ENCODE measurements around the gene CACNA2D3.
A peak's percentile ranks its signal among the peaks of the same experiment; 100 is the strongest.
"Not testable (repeated sequence)": the region's sequence is repeated elsewhere in the genome, so short reads cannot be mapped to it uniquely, and the experiment has no call there.

CACNA2D3 gene

DNA sequence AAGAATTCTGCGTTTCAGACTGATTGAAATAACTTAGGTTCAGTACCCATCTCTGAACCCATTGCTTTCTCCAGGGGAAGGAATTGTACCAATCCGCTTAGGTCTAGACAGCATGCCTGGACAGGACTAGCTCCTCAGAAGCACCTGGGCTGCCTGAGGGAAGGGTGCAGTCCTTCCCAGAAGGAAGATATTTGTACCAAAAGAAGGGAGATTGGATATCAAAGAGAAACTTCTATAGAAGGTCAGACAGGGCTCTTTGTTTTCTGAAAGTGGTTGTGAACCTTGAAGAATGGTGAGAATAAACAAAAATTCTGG lies 939.3 kb downstream of the CACNA2D3 start:
- DNase-seq: no peak

DNA sequence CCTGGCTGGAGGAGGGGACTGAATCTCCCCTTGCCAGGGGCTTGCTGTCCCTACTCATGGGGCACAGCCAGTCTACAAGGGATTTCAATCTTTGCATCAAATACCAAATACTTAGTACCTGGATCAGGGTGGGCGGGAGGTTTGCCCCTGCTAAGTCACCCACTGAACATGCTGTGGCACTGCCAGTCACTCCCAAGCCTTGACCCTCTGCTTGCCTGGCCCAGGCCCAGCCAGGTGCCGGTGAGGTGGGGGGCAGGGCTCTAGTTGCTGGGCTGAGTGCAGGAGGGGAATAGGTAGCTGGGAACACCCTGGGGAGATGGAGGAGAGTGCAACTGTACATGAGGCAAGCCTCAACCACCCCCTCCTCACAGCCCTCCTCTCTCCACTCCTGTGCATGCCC lies 941.8 kb downstream of the CACNA2D3 start:
- DNase-seq: peak; percentile 3

DNA sequence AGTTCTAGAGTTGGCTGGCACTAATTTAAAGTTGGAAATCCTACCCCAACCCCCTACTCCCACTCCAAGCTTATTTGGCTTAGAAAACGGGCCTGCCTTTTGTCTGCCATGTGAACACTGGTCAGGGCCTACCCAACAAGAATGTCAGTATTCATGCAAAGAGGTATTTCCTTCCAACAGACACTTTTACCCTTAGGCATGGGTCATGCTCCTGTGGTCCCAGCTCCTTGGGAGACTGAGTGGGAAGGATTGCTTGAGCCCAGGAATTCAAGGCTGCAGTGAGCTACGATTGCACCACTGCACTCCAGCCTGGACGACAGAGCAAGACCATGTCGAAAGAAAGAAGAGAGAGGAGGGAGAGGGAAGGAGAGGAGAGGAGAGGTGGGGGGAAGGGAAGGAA lies 943.0 kb downstream of the CACNA2D3 start:
- no peak for DNase-seq

DNA sequence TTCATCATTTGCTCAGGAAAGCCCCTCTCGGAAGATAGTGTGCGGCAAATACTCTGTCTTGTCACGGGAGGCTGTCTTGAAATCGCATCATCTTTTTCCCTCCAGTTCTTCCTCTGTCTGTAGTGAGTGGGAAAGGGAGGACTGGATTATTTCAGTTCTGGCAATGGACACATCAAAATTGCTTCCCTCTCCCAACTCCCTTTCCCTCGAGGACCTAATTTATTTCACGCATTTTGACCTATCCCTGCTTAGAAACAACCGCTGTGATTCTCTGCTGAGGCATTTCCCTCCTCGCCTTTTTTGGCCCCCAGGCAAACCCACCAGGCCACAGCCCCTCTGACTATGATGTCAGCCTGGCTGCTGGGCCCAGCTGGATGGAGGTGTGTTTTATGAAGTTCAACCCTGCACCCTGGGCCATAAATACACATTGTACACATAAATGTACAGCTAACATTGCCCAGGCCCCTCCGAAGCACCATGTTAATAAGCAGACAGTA lies 944.2 kb downstream of the CACNA2D3 start:
- no peak for DNase-seq

DNA sequence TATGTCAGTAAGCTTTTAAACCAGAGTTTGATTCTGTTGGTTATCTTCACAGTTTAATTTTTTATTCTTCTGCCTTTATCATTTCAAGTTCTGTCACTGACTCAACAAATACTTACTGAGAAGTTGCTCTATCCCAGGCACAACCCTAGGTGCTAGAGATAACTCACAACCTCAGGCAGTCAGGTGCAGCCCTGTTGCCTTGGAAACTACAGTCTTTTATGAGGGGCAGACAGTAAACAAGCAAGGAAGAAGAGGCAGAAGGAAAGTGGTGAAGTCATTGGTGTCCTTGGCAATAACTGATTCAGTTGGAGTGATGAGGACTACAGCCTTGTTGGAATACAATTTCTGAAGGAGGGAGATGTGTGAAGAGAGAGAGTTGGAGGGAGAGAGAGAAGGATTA lies 947.6 kb downstream of the CACNA2D3 start:
- DNase-seq: peak; percentile 49

DNA sequence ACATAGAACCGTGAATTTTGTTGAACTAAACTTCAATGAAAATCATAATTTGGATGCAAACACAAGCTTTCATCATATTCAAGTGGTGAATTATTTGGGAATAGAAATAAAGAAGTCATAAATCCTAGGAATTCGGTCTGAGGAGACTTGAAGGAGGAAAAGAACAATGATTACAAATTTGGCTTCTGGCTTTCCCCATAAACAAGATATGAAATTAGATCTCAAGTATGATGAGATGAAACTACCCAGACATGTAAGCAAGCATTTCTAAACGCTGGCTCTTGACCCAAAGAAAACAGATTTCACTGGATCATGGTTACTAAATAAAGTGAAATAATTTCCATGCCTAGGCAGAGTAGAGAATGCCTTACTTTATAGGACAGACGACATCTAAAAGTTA lies 952.4 kb downstream of the CACNA2D3 start:
- no peak for DNase-seq

DNA sequence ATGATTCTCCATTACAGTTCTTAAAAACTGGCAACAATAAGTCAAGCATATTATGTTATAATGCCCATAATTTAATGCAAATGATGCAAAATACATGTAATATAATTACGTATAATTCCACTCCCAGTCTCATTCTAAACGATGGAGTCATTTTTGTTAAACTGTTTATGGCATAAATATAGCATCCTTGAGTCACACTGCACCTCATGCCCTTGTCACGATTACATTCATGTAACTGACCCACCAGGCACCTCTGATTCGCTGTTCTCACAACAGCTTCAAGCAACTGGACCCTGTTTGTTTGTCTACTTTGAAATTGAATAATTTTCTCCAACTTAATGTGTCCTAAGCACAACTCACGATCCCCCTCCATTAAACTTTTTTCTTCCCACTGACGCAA lies 953.5 kb downstream of the CACNA2D3 start:
- no peak for DNase-seq

DNA sequence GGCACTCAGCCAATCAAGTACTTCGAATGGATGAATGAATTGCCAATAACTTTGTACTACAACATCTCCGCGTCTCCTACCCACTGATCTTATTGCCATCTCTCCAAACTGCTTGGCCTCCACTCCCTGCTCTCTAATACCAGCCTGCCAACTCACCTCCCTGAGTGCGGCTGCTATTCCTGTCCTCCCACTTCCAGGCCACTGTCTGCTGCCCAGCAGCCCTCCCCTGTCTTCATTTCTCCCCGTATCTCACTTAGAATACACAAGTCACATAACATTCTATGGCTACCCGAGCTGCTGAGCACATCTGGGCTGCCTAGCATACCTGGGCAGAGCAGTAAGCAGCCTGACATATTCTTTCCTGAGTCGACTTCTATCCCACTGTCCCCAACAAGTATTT lies 955.4 kb downstream of the CACNA2D3 start:
- no peak for DNase-seq

DNA sequence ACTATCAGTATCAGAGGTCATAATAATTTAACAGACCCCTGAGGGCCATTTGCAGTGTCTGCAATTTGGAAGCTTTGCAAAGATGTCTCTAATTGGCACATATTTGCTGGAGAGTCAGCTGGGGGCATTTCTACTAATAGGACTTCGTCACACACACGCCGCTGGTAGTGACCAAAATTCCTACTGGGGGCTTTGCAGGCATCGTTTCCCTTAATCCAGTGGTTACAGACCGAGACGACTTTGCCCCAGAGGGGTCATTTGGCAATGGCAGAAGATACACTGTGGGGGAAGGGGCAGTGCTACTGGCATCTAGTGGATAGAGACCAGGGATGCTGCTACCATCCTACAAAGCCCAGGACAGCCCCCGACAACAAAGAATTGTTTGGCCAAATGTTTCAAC lies 956.5 kb downstream of the CACNA2D3 start:
- no peak for DNase-seq

DNA sequence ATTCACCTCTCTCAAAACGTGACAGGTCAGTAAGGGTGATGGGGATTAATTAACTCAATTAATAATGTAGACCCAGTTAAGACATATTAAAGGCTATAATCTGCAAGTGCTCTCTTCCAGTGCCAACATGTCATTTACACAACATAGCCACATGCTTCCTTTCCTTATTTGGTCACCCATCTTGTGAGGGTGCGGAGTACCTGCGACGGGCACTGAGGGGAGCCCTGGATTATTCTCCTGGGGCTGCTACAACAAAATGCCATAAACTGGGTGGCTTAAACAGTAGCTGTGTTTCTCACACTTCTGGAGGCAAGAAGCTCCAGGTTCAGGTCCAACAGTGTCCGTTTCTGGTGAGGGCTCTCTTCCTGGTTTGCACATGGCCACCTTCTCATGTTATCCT lies 962.9 kb downstream of the CACNA2D3 start:
- no peak for DNase-seq

DNA sequence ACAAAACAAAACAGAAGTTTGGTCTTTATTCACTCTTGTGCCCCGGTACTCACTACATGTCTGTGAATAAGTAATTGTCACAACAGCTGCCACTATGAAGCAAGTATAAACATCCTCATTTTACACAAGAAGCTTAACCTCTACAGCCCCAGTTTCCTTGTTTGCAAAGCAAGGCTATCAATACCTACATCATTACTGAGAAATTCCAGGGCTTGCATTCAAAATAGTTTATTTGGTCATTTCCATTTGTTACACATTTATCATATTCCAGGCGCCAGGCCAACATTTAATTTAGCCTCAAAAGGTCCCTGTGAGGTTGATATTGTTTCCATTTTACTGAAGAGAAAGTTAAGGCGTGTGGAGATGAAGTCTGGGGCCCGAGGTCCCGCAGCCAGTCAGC lies 966.9 kb downstream of the CACNA2D3 start:
- DNase-seq: no peak

DNA sequence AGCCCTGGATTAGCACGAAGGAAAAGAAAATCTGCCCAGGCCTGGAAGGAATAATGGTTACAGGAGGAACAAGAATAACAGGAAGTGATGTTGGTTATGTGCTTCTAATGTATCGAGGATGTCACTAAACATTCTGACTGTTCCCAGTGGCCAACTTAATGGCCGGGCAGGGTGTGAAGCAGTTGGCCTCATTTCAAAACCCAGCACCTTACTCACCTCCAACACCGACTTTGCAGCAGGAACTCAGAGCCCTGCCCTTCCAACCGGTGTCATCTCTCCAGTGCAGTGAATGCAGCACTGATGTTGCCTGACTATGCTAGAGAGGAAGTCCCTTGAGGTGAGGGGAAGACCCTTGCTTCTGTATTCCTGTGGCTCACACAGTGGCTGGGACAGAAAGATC lies 967.9 kb downstream of the CACNA2D3 start:
- DNase-seq: no peak

DNA sequence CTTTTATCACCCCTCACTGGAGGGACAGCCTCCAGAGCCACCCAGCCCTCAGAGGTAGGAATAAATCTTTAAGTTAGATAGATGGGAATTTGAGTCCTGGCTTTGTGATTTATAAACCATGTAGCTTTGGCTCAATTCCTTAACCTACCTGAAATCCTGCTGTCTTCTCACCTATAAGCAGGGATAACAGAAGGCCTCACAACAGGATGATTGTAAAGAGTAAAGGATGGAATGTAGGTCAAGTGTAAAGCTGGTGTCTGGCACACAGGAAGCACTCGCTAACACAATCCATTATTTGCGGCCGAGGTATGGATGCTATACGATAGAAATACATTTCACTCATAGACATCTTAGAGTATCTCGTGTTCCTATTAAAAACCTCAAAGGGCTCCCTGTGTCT lies 968.4 kb downstream of the CACNA2D3 start:
- peak; percentile 11 for DNase-seq

DNA sequence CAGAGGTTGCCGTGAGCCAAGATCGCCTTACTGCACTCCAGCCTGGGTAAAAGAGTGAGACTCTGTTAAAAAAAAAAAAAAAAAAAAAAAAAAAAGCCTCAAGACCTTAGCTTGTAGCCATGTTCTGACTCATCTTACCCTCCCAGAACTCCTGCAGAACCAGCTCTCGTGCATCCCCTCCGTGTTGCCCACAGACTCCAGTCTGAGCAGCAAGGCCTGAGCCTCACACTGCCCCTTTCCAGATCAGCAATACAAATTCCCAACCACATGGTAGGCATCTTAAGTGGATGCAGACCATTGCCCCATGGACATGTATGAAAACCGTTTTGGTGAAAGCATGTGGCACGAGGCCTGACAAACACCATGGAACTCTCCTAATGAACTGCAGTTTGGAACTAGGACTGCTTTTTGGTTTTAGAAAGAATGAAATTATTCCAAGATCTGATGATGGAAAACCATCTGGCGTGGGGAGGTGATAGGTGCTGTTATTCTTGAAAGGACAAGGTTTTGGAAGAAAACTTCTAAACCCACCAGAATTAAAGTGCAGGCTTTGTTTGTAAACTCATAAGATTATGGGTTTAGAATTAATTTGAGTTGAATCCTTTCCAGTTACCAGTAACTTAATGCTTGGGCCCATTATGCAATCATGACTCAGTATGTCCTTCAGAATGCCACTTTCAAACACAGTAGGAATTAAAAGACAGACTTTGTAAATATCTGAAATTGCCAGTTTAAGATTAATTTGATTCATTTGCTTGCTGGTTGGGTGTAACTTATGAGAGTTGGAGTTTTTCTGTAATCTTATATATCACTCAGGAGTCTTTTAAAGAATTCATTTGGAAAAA lies 969.3 kb downstream of the CACNA2D3 start:
- DNase-seq: peak; percentile 32

DNA sequence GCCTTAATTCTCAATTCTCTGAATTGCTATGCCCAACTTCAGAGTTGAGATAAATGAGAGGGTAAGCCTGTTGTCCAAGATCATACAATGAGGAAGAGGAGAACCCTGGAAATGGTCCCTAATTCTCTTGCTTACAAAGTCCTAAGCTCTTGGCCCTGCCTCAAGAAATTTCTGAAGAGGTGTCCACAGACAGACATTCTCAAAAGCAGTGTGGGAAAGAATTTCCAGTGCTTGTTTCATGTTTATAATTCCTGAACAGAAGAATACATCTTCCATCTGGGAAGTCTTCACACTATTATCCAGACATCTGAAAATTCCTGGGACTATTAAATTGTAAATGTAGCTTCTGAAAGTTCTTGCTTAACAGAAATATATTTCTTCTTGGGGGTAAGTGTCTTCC lies 972.3 kb downstream of the CACNA2D3 start:
- no peak for DNase-seq

DNA sequence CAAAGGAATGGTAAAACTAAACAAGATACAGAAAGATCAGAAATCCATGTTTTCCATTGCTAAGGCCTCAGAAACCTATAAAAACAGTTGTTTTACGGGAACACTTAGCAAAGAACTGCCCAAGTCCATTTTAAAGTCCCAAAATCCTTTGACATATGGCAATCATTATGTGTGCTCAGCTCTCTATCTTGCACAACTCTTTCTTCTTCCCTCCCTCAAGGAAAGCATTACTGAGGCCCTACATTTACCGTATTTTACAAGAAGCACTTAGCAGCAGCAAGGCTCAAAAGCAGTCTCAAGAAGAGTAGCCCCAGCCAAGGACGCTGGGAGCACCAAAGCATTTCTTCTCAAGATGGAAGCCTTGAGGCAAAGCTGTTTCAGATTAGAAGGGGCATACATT lies 975.1 kb downstream of the CACNA2D3 start:
- no peak for DNase-seq

DNA sequence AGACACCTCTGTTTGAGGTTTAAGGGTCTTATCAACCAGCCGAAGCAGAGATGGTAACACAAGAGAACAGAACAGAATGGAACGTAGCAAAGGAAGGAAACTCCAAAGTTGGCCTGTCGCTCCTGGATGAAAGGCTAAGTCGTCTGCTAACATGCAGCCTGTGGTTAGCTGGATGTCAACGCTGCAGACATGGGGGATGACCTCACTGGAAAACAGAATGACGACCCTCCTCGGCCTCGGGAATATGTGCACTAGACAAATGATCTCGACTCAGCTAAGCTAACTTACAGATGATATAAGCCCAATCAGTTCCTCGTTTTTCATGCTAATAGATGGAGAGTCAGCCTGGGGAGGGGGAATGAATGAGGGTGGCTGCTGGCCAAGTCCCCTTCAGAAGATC lies 983.3 kb downstream of the CACNA2D3 start:
- DNase-seq: no peak

DNA sequence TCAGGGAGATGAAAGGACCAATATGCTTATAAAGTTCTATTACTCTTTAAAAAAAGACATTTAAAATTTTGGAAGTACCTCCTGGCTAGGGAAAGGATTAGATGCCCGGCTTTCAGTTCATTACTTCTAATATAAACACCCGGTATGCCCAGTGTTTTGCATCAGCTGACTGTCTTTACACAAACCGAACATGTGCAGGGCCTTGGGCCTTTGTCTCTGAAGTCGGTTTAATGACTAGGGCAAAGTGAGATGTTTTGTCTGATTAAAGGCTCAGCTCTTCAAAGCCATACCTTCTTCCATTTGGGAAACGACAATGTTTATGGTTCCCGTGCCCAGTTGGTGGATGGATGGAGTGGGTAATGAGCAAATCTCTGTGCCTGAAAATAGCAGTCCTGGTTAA lies 984.8 kb downstream of the CACNA2D3 start:
- no peak for DNase-seq

DNA sequence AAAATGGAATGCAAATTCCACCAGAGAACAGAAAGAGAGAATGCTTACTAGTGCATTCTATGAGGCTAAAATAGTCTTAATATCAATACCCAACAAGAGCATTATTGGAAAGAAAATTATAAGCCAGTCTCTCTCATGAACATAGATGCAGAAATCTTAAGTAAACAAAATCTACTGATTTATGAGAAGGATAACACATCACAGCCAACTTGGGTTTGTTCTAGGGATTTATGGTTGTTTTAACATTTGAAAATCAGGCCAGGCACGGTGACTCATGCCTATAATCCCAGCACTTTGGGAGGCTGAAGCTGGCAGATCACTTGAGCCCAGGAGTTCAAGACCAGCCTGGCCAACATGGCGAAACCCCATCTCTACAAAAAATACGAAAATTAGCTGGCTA lies 989.6 kb downstream of the CACNA2D3 start:
- not testable (repeated sequence) for DNase-seq

DNA sequence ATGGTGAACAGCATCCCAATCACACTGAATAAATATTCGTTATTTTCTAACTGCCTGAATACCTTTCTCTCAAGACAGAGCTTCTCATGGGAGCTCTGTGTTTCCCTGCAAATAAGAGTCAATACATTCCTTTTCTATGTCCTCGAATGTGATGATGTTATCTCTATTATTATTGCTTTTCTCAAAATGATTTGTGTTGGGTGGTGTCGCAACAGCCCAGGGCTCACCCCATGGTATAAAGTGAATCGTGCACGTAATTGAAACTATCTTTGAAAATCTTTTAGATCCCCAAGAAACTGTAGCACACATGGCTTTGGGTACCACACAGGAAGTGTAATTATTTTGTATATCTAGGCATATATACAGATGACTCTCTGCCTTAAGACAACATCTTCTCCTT lies 996.1 kb downstream of the CACNA2D3 start:
- DNase-seq: no peak

DNA sequence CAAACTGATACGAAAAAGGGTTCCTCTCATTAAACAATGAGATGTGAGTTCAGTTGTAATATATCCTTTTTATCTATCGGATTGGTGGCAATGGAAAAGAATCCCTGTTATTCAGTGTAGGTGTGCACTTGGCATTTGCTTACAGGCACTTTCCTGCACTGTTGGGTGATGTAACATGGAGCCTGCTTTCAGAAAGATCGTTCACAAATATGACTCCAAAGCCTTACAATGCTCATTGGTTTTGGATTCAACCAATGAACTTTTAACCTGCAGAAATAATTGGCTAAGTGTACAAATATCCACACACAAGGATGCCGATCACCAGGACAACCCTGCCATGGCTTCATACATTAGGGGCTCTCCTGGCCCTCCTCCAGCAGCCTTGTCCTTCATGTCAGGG lies 996.9 kb downstream of the CACNA2D3 start:
- no peak for DNase-seq

DNA sequence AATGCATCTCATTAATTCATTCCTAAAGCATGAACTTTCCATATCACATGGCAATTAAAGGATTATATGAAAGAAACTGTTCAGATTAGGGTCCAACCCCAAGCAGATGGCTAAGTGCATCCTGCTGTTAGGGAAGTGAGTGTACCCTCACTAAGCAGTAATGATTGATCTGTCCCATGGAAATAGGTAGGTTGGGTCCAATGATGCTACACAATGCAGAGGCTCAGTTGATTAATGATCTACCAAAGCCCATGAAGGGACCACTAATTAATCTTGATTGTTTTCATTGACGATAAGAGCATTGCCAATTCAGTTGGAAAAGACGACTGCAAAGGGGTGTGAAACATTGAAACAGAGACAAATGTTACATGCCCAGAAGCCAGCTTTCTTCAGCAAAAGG lies 1000.0 kb downstream of the CACNA2D3 start:
- DNase-seq: peak; percentile 76
